Measurements from ENCODE around the gene KIF13A. TPM values are rescaled to one million over a fixed set of nuclear protein-coding genes. Genes with fewer than 3 reads are reported as not detected.

Gene KIF13A
- total and polyA plus RNA-seq, 9 of the 15 experiments (the other 6 are each of a cell fraction or from before 2014, with no cell fraction given), result 3.6 to 44.3 (median 29.7) TPM

DNA sequence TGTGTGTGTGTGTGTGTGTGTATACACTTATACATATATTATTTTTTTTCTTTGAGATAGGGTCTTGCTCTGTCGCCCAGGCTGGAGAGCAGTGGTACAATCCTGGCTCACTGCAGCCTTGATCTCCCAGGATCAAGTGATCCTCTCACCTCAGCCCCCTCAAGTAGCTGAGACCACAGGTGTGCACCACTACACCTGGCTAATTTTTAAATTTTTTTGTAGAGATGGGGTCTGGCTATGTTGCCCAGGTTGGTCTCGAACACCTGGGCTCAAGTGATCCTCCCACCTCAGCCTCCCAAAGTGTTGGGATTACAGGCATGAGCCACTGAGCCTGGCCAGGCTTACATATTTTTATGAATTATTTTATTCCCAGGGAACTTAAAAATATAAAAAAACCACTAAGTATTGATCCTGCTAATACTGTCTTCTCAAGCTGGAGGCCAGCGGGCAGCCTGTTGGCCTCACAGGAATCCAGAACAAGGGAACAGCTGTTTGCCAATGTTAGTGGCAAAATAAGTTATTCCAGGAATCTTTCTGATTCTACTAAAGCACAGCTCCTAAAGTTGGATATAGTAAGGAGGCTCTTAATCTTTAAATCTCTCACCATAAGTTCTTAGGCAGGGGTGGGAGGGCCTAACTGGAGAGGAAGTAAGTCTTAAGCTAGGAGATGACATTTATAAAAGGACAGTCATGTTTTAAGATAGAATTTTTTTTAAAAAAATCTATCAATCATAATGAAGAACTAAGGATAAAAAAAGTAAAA lies 145.2 kb downstream of the KIF13A start (continued):
- TF ChIP-seq ZNF134 (CRISPR knock-in tag; conservative IDR thresholded peaks at IDR 0.05) (no peak), CCAR2 (IDR thresholded peaks at IDR 0.05; ENCODE audit: low read depth, low read length) (no peak), XRCC4 (IDR thresholded peaks at IDR 0.05; ENCODE audit: extremely low read depth, insufficient read depth, insufficient read length) (no peak), RB1 (IDR thresholded peaks at IDR 0.05; ENCODE audit: low read depth) (no peak), ESRRB (CRISPR knock-in tag; IDR thresholded peaks at IDR 0.05; ENCODE audit: borderline replicate concordance) (no peak), ILF3 (IDR thresholded peaks at IDR 0.05; ENCODE audit: borderline replicate concordance) (no peak), NFRKB (IDR thresholded peaks at IDR 0.05; ENCODE audit: low read depth) (no peak), KHSRP (IDR thresholded peaks at IDR 0.05) (no peak), RBFOX2 (IDR thresholded peaks at IDR 0.05; ENCODE audit: low read depth, low read length) (no peak), BACH1 (tag; IDR thresholded peaks at IDR 0.05) (no peak), SMAD4 (CRISPR knock-in tag; conservative IDR thresholded peaks at IDR 0.05) (no peak), ZSCAN29 (IDR thresholded peaks at IDR 0.05) (no peak), SMARCB1 (IDR thresholded peaks at IDR 0.05; ENCODE audit: insufficient read length, low read depth) (no peak), HDAC8 (tag; IDR thresholded peaks at IDR 0.05) (no peak), EP300 (IDR thresholded peaks at IDR 0.05; ENCODE audit: low read length) (peak; percentile 52; the same call in 1 of the 2 replicates), ZBTB1 (CRISPR knock-in tag; IDR thresholded peaks at IDR 0.05; ENCODE audit: borderline replicate concordance, low read depth) (no peak), ZNF316 (IDR thresholded peaks at IDR 0.05) (no peak), ZNF239 (CRISPR knock-in tag; IDR thresholded peaks at IDR 0.05) (no peak), RBM22 (IDR thresholded peaks at IDR 0.05; ENCODE audit: low read depth, low read length, poor library complexity, severe bottlenecking) (no peak), CGGBP1 (CRISPR knock-in tag; IDR thresholded peaks at IDR 0.05) (no peak), FOXA1 (IDR thresholded peaks at IDR 0.05; ENCODE audit: borderline replicate concordance) (no peak), ZBTB11 (CRISPR knock-in tag; IDR thresholded peaks at IDR 0.05) (no peak)
- TF ChIP-seq, protein P1, sequence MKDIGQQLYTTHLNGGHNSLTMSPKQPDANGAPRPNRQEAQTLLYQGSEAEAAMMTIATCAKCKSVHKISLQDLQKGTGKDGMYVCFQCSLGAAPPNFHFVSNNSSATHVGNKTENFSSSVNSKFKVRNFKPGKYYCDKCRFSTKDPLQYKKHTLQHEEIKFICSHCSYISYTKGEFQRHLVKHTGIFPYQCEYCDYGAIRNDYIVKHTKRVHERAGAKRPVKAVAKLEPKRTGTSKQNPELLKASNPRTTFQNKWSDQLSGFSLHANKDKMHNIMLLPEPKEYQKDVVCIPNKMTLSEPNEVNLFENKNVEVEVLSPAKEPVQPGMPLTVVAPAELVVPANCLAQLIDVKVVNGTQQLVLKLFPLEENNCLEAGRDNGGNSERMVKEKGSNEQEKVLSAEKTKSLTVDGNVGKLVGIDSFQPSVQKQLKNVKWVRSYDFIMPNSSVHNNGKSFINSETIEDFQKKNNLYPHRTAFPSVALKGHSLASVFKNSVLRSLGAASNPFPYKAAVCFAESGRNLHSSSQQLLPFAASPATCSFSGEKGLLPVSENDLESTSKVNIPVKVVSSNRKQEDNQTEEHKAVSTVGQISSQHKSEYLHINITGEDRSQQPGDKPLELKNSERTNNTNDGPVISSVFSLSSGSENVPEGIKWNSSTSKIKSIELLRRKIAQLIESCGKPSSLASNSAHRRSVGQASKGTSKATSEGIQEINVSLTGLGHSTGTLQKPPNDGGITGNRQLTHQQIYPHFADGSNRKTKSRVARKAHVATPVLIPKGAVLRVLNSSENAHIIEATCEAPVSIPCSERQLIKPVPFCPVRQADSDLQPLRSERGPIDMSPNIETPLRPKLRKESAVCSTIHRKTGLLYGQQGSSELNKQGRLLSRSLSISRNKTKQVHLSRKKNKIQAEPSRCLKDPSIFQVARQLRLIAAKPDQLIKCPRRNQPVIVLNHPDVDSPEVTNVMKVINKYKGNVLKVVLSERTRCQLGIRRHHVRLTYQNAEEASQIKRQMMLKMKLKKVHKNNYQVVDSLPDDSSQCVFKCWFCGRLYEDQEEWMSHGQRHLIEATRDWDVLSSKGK (CRISPR knock-in tag; IDR thresholded peaks at IDR 0.05), result no peak
